ENCODE results near the gene GSTP1.

Gene GSTP1

DNA sequence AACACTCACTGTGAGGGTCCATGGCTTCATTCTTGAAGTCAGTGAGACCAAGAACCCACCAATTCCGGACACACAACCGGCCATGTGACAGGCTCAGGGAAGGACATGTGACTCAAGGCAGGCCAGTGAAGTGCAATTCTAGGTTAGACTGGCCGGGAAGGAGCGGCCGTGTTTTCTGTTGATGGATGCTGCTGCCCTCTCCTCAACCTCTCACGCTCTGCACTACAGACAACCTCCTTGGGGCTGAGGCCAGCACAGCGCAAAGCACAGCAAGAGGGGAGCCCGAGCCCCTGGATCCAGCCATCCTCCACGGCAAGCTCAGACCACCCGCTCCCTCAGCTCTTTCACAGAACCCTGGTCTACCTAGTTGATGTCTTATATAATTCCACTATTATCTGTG lies 43.4 kb downstream of the GSTP1 start:
- TF ChIP-seq, protein P1, sequence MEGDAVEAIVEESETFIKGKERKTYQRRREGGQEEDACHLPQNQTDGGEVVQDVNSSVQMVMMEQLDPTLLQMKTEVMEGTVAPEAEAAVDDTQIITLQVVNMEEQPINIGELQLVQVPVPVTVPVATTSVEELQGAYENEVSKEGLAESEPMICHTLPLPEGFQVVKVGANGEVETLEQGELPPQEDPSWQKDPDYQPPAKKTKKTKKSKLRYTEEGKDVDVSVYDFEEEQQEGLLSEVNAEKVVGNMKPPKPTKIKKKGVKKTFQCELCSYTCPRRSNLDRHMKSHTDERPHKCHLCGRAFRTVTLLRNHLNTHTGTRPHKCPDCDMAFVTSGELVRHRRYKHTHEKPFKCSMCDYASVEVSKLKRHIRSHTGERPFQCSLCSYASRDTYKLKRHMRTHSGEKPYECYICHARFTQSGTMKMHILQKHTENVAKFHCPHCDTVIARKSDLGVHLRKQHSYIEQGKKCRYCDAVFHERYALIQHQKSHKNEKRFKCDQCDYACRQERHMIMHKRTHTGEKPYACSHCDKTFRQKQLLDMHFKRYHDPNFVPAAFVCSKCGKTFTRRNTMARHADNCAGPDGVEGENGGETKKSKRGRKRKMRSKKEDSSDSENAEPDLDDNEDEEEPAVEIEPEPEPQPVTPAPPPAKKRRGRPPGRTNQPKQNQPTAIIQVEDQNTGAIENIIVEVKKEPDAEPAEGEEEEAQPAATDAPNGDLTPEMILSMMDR (IDR thresholded peaks at IDR 0.05): no peak
- H3K4me3 ChIP-seq: no peak overlapping the region
- H3K27ac ChIP-seq: no peak overlapping the region
- DNase-seq (ENCODE audit: low spot score): no peak

DNA sequence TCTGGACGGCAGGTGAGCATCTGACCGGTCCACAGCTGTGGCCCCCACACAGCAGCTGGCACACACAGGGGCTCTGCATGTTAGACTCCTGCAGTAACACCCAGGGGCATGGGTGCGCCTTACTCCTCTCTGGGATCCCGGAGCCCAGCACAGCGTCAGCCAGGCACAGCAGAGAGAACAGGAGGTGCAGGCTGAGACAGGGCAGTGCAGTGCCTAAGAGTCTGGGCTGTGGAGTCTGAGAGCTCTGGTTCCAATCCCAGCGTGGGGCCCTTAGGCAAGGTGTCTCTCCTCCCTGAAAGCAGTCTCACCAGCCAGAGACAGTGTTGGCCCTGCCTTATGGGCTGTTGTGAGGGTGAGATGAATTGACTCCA lies 43.8 kb downstream of the GSTP1 start:
- TF ChIP-seq, protein P1 (IDR thresholded peaks at IDR 0.05): no peak
- Histone ChIP-seq H3K27ac (no peak overlapping the region), H3K4me3 (no peak overlapping the region)
- DNase-seq (ENCODE audit: low spot score): no peak

DNA sequence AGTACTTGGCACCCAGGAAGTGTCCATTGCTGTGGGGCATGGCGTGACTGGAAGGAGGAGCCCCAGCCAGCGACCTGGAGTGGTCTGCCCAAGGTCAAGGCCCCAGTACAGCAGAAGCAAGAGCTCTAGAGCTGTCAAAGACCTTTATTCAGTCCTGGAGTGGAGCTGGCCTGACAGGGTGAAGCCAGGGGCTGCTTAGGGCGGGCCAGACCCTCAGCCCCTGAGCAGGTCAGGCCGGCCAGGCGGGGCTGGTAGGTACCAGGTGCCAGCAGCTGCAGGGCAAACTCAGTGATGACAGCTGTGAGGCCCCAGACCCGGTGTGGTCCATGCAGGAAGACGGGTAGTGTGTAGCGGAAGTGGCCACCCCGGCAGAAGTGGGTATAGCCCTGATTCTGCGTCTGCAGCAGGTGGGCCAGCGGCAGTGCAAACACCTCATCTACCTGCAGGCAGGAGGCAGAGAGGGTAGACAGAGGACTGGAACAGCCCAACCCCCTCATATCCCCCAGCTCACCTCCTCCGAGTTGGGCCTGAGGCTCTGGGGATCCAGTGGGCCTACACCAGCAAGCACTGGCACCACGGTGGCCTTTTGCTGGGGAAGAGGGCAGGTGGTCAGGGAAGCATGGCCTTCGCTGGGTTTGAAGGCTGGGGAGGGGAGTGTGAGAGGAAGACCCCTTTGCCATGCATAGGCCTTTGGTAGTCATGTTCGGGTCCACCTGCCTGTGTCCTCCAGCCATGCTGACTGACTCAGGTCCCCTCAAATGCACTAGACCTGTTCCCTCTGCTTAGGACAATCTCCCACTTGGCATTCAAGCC lies 44.4 kb downstream of the GSTP1 start:
- H3K27ac ChIP-seq: no peak overlapping the region
- TF ChIP-seq, protein P1 (IDR thresholded peaks at IDR 0.05): no peak
- DNase-seq (ENCODE audit: low spot score): no peak
- H3K4me3 ChIP-seq: no peak overlapping the region

DNA sequence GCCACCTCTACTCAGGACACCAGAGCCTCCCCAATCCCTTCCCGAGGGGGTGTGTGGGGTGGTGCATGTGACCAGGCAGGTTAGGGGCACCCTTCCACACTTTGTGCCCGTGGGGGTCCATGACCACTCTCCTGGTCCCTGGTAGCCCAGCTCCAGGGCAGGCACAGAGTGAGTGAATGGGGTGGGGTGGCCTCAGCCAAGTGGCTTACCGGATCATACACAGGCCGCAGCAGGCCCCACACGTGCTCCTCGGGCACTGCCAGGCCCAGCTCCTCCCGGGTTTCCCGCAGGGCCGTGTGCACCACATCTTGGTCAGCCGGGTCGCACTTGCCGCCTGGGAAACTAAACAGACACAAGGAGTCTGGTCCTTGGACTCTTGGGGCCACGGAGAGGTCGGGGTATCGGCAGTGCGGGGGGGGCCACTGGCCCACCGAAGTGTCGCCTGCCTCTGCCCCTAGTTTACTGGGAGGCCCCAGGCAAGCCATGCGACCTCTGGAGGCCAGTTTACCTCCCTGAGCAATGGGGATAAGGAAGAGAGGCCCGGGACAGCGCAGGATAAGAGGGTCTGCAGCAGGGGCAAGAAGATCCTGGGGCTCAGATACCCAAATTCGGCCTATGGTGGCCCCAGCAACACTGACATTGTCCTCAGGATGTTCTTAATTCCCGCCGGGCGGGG lies 45.2 kb downstream of the GSTP1 start:
- H3K27ac ChIP-seq: peak overlapping the region; percentile 84 to 98
- no peak for DNase-seq (ENCODE audit: low spot score)
- TF ChIP-seq, protein P1 (IDR thresholded peaks at IDR 0.05): no peak
- H3K4me3 ChIP-seq: peak overlapping the region; percentile 72

DNA sequence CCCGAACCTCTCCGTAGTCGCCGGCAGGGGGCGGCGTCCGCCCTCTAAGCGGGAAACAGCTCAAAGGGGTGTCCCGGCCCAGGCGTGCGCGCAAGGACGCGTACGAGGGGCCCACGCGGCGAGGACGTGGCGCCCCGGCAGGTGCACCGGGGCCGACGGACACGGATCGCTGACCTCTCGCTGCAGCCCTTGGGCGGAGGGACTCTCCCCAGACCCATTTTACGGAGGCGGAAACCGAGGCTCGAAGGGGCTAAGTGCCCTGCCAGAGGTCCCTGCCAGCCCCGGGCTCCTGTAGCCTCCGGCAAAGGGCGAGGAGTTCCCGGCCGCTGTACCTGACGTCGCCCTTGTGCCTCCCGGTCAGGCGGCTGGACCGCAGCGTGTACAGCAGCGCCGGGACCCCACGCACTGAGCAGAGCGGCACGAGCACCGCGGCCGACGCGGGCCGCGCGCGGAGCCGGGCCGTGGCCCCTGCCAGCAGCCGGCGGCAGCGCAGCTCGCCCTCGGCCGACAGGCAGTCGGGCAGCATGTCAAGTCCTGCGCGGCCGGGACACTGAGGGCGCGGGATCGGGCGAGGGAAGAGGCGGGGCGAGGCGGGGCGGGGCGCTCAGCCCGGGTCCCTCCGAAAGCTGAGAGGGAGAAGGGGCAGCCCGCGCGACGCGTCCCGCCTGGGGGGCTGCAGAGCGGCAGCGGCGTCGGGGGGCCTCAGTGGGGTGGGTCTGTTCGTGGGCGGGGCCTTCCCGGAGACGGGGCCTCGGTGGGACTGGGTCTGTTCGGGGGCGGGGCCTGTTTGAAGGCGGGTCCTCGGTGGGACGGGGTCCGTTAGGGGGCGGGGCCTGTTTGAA lies 46.0 kb downstream of the GSTP1 start, which contains the start of gene NUDT8:
NUDT8 (minus strand) TSS at position 552 of the 842 bp plus-strand sequence; CDS start at position 526, 26 bp downstream.
- DNase-seq (ENCODE audit: low spot score): no peak
- H3K27ac ChIP-seq: peak within 1 kb of the TSS; percentile 84 to 98
- TF ChIP-seq, protein P1 (IDR thresholded peaks at IDR 0.05): peak; percentile 91
- peak within 1 kb of the TSS; percentile 72 for H3K4me3 ChIP-seq

DNA sequence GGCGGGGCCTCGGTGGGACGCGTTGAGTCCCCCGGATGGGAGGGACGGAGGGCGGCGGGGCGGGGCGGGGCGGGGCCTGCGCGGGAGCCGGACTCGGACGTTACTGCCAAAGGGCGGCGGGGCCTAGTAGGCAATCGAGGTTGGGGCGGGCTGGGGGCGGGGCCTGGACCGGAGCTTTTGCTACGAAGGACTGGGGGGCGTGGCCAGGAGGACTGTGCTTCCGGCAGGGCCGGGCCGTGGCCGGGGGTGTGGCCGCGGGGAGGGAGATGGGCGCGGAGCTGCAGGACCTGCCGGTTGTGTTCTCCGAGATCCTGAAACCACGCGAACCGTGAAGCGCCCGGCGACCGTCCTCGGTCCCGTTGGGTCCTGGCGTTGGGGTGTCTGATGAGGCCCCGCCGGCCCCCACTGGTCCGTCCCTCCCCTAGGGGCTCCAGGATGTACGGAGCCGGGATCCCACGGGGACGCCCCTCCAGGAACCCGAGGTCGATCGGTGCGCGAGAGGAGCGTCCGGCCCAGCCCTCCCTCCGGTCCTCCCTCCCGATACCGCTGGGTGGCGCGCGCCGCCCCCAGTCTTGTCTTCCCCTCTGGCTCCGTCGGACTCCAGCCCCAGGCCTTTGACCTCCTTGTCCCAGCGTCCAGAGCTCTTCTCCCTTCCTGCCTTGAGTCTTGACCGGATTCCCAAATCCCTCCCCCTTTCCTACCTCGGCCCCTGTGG lies 46.8 kb downstream of the GSTP1 start:
- TF ChIP-seq, protein P1 (IDR thresholded peaks at IDR 0.05): peak; percentile 51
- Histone ChIP-seq H3K27ac (peak overlapping the region; percentile 84 to 98), H3K4me3 (peak overlapping the region; percentile 72)
- DNase-seq (ENCODE audit: low spot score): peak; percentile 100

Data from coronary artery (tissue), 2 donors.